HepG2 (cell line): ENCODE measurements around the gene RAB42. TPM values are rescaled to one million over a fixed set of nuclear protein-coding genes. Genes with fewer than 3 reads are reported as not detected.

Experiments
- AKAP8 ChIP-seq: sonication (generic); formaldehyde crosslinking; IDR thresholded peaks from 2 replicates; pipeline ENCODE4 v1.5.1; 2020; ENCODE audit warnings: mild to moderate bottlenecking, missing genetic modification reagents
- CC2D1A ChIP-seq: sonication (generic); formaldehyde crosslinking; IDR thresholded peaks from 2 replicates; pipeline ENCODE4 v1.8.1; 2023; ENCODE audit warnings: mild to moderate bottlenecking, missing genetic modification reagents
- FOXP4 ChIP-seq: sonication (generic); formaldehyde crosslinking; IDR thresholded peaks from 2 replicates; pipeline ENCODE4 v1.4.0; 2020; ENCODE audit warnings: missing genetic modification reagents
- LBX2 ChIP-seq: sonication (generic); formaldehyde crosslinking; IDR thresholded peaks from 2 replicates; pipeline ENCODE4 v1.5.0; 2020; ENCODE audit warnings: missing genetic modification reagents, mild to moderate bottlenecking, borderline replicate concordance
- POLR2AphosphoS5 ChIP-seq: IDR thresholded peaks from 2 replicates; pipeline ENCODE4 v1.6.1; 2012; ENCODE audit warnings: low read depth, low read length
- XRCC5 ChIP-seq: fragments of 200-400 bp; formaldehyde crosslinking; optimal IDR thresholded peaks from 2 replicates; pipeline ENCODE3; 2017; ENCODE audit warnings: mild to moderate bottlenecking, low read length
- ZBTB2 ChIP-seq: sonication (generic); formaldehyde crosslinking; IDR thresholded peaks from 2 replicates; pipeline ENCODE4 v1.8.0; 2022; ENCODE audit warnings: low read depth, missing genetic modification reagents
- ZBTB34 ChIP-seq: sonication (generic); formaldehyde crosslinking; IDR thresholded peaks from 2 replicates; pipeline ENCODE4 v1.8.0; 2022; ENCODE audit warnings: mild to moderate bottlenecking, missing genetic modification reagents
- ZNF317 ChIP-seq: sonication (generic); formaldehyde crosslinking; IDR thresholded peaks from 2 replicates; pipeline ENCODE4 v1.5.0; 2020; ENCODE audit warnings: mild to moderate bottlenecking, missing genetic modification reagents
- ZNF329 ChIP-seq: sonication (generic); formaldehyde crosslinking; IDR thresholded peaks from 2 replicates; pipeline ENCODE4 v1.9.0; 2021; ENCODE audit warnings: low read depth, mild to moderate bottlenecking, missing genetic modification reagents
- ZNF687 ChIP-seq: sonication (generic); formaldehyde crosslinking; IDR thresholded peaks from 2 replicates; pipeline ENCODE4 v1.5.1; 2020; ENCODE audit warnings: mild to moderate bottlenecking, missing genetic modification reagents, moderate library complexity
- polyA plus RNA-seq, 8 experiments: library from polyadenylated mRNA; depleted of rRNA in 3 of 8; stranded (reverse) in 7 of 8; unstranded in 1 of 8; fragments of >200 nt; fragmentation: Illumina TruSeq in 4 of 8; extraction: Trizol in 4 of 8; gene quantifications; 2 replicates each; pipeline versions ENCODE4 v1.2.1 to v1.2.3, GENCODE V29; 2011 to 2016; ENCODE audit warnings: low read depth in 4 of 8, missing spikeins in 1 of 8, mixed read lengths in 1 of 8; ENCODE audit not compliant: insufficient read depth in 1 of 8
- total RNA-seq, 5 experiments: library from RNA; depleted of rRNA; stranded (reverse); fragments of >200 nt; fragmentation: Illumina TruSeq; extraction: Trizol; gene quantifications; 2 replicates each; pipeline ENCODE4 v1.2.3, GENCODE V29; 2016; ENCODE audit warnings: low read depth in 1 of 5

Gene RAB42
- total and polyA plus RNA-seq, 2 of the 13 experiments (the other 11 are each of a cell fraction or from before 2014, with no cell fraction given), result 10.4 to 166 TPM

GRCh38 chr1:28545246-28545628 lies 46.8 kb upstream of the RAB42 start (continued):
- TF ChIP-seq ZBTB34, result no peak
- TF ChIP-seq FOXP4 (CRISPR knock-in tag), result no peak
- no peak for TF ChIP-seq AKAP8 (CRISPR knock-in tag)
- no peak for TF ChIP-seq POLR2AphosphoS5
- TF ChIP-seq ZNF317 (CRISPR knock-in tag), result no peak
- TF ChIP-seq XRCC5, result no peak
- no peak for TF ChIP-seq LBX2
- TF ChIP-seq ZBTB2 (CRISPR knock-in tag), result no peak
- TF ChIP-seq CC2D1A (CRISPR knock-in tag), result no peak
- no peak for TF ChIP-seq ZNF687 (CRISPR knock-in tag)
- TF ChIP-seq ZNF329 (CRISPR knock-in tag), result no peak
